Stimulated activated CD4-positive, alpha-beta T cell treated with anti-CD3 and anti-CD28 coated beads, Interleukin-1b, Interleukin-23, amount 100 ng/mL, for 4 hours (primary cell): ENCODE data around the gene ERP44.

Experiments
- DNase-seq, 2 donors: peaks; one replicate each; pipeline ENCODE4 v3.0.0-alpha.2; 2020; ENCODE audit warnings: low read depth in 2 of 2

ERP44 gene

DNA sequence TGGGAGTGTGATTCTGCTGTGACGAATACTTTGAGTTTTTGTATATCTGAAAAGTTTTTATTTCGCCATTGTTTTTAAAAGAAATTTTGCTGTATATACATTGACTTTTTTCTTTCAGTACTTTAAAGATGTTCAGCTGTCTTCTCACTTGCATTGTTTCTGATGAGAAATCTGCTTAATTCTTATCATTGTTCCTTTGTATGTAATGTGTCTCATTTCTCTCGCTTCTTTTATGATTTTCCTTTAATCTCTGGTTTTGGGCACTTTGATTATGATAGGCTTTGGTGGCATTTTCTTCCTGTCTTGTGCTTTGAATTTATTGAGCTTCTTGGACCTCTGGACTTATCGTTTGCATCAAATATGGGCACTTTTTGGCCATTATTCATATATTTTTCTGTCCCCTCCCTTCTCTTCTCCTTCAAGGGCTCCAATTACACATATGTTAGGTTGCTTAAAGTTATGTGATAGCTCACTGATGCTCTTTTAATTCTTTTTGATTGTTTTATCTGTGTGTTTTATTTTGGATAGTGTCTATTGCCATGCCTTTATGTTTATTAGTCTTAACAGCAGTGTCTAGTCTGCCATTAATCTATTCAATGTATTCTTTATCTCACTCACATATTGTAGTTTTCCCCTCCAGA is 161.7 kb downstream of the ERP44 start:
- no peak for DNase-seq

DNA sequence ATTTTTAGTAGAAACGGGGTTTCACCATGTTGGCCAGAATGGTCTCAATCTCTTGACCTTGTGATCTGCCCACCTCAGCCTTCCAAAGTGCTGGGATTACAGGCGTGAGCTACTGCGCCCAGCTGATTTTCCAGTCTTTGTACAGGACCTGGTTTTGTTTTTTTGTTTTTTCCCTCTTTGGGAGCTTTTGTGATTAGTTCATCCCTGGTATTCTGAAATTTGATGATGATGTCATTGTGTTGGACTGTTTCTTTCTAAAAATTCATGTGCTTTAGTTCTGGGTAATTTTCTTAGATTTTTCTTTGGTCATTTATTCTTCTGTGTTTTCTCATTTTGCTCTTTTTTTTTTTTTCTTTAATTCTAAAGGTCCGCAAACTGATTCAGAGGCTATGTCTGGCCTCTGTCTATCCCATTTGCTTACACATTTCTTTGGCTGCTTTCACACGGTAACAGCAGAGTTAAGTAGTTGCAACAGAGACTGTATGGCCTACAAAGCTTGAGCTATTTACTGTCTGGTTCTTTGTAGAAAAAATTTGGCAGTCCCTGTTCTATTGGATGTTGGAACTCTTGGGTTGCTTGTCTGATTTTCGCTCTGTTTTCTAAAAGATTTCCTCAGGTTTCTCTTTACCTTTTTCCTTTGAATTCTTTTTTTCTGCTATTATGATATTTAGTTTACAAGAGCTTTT is 167.5 kb downstream of the ERP44 start:
- no peak for DNase-seq

DNA sequence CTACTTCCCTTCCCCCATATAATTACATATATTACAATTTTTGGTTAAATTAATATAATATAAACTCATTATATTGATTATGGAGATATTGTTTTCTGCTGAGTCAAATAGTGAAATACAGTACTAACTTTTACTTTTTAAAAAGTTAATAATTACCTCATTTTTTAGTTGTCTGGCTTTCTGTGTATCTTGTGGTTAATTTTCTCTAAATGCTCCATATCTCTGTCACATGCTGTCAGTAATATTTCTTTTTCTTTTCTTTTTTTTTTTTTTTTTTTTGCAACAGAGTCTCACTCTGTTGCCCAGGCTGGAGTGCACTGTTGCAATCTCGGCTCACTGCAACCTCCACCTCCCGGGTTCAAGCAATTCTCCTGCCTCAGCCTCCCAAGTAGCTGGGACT is 169.1 kb downstream of the ERP44 start:
- DNase-seq = no peak
